Heart left ventricle (tissue), 16 donors: ENCODE measurements around the gene GOLGA6C. TPM values are rescaled to one million over a fixed set of nuclear protein-coding genes. Genes with fewer than 3 reads are reported as not detected.
"Not testable (repeated sequence)": the region's sequence is repeated elsewhere in the genome, so short reads cannot be mapped to it uniquely, and the experiment has no call there.

Experiments used
- ATAC-seq, 4 donors: fragments of 200-7000 bp; cut with Tn5 transposase; one replicate each; pipeline ENCODE4 v1.9.1; 2020 to 2022; ENCODE audit warnings: moderate library complexity in 4 of 4, mild to moderate bottlenecking in 3 of 4, moderate number of reproducible peaks in 1 of 4
- DNase-seq, 5 donors: peaks; one replicate each; pipeline ENCODE4 v3.0.0-alpha.2; 2020
- H3K27ac ChIP-seq, 12 donors: fragments of 200-600 bp; sonication (generic) in 4 of 12; one replicate each; pipeline versions ENCODE4 v1.5.0 to v1.8.0; 2016 to 2022; ENCODE audit warnings: mild to moderate bottlenecking in 2 of 12
- H3K27me3 ChIP-seq, 9 donors: fragments of 200-600 bp; sonication (generic) in 2 of 9; one replicate each; pipeline versions ENCODE4 v1.5.1 to v1.8.0; 2016 to 2022; ENCODE audit warnings: mild to moderate bottlenecking in 3 of 9
- H3K36me3 ChIP-seq, 9 donors: fragments of 200-600 bp; sonication (generic) in 2 of 9; one replicate each; pipeline versions ENCODE4 v1.5.0 to v1.8.0; 2018 to 2022; ENCODE audit warnings: mild to moderate bottlenecking in 2 of 9
- H3K4me1 ChIP-seq, 12 donors: fragments of 200-600 bp; sonication (generic) in 4 of 12; one replicate each; pipeline versions ENCODE4 v1.5.0 to v1.8.0; 2016 to 2022; ENCODE audit warnings: mild to moderate bottlenecking in 3 of 12
- H3K4me3 ChIP-seq, 12 donors: fragments of 200-600 bp; sonication (generic) in 4 of 12; one replicate each; pipeline versions ENCODE4 v1.5.0 to v1.8.0; 2017 to 2022; ENCODE audit warnings: mild to moderate bottlenecking in 9 of 12, moderate library complexity in 4 of 12
- H3K9me3 ChIP-seq, 12 donors: fragments of 200-600 bp; sonication (generic) in 4 of 12; one replicate each; pipeline versions ENCODE4 v1.5.0 to v1.8.0; 2016 to 2022; ENCODE audit warnings: mild to moderate bottlenecking in 1 of 12
- POLR2A ChIP-seq, 2 donors: fragments of 450-650 bp; IDR thresholded peaks; one replicate each; pipeline ENCODE4 v1.6.1; 2017; ENCODE audit warnings: antibody characterized with exemption in 2 of 2, mild to moderate bottlenecking in 2 of 2, moderate library complexity in 2 of 2
- WGBS, 4 donors: extraction: QIAGEN DNeasy Blood & Tissue Kit in 2 of 4; methylation state at CpG; one replicate each; pipeline versions ENCODE4 v1.1.5 to v1.1.7; 2013 to 2018; 5-methylcytosine and 5-hydroxymethylcytosine counted together
- intact Hi-C, 10 donors: fragments of 100-400 bp; cut with DNase I; formaldehyde crosslinking; loops; one replicate each; pipeline versions ENCODE4 v1.11.1 to v1.14.2; 2022
- polyA plus RNA-seq, 2 donors: library from polyadenylated mRNA; stranded (reverse); fragments of 200-250 nt; gene quantifications; one replicate each; pipeline ENCODE4 v1.2.3, GENCODE V29; 2013
- total RNA-seq, 9 donors: library from RNA; depleted of rRNA in 2 of 9; stranded (reverse); fragments of >200 nt in 2 of 9; fragmentation: NEBNext Ultra II Directional in 3 of 9; extraction: Animal tissue kit (Norgen Biotek cat#: 25700) in 3 of 9; gene quantifications; one replicate each; pipeline versions ENCODE4 v1.1.0 to v1.2.4, GENCODE V29; 2016 to 2023
- TF ChIP-seq, protein P1 (sequence below), 12 donors: fragments of 200-600 bp; sonication (generic) in 4 of 12; IDR thresholded peaks; one replicate each; pipeline versions ENCODE4 v1.5.0 to v1.8.0; 2018 to 2022; ENCODE audit warnings: antibody characterized with exemption in 12 of 12, mild to moderate bottlenecking in 5 of 12
- donor health status: ischemic (EF 13 %, LVEDD 7.1; RV severe dilation, severe dysfunction).
- donor health status: healthy with polysubstance abuse.
- donor health status: DM: no; HTN: yes; CAD: no.
- donor health status: DM: no; HTN: no; CAD: no.
- donor health status: ischemic (EF 25% LVEDD 6.9; RV normal size, moderate dysfunction).
- donor health status: ischemic (EF 25% LVEDD 5.7; RV mildly dilated, moderate dysfunction).
- donor health status: healthy.
- donor health status: DM: yes; HTN: yes; CAD: no.
- donor health status: ischemic (EF 35%, LVEDD 5.7; RV mildly dilated, moderate dysfunction).
- donor health status: nonischemic (EF 11% LVEDD 7.7; RV severe dilation, severe dysfunction).
- donor health status: DM: yes; HTN: yes; CAD: no.
- donor health status: PGD.
- donor health status: ischemic (EF 29% LVEDD 5.4; RV normal size, mild dysfunction).
- donor health status: nonischemic (EF 23%, LVEDD 6.1; RV moderate dilation, normal function).

The GOLGA6C gene
- total and polyA plus RNA-seq, 11 donors = not detected

DNA sequence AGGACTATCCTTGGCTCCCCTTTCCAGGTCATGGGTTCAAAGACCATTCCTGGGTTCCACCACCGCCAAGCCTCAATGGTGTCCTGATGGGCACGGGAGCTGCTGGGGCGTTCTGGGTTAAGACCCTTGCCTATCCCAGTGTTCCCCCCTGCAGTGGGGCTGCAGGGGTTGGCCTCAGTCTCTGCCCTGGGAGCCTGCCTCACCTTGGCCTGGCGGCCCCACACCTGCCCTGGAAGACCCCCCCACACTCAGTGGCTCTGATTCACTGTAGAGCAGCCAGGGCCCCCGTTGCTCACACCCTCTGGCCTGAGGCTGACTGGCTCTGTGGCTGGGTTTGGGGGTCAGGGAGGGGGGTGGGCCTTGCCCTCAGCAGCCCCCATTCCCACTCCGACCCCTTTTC is 34.4 kb upstream of the GOLGA6C start:
- ATAC-seq (no peak), DNase-seq (peak in 2 of 5 donors; percentile 11 to 53)
- TF ChIP-seq, protein P1, sequence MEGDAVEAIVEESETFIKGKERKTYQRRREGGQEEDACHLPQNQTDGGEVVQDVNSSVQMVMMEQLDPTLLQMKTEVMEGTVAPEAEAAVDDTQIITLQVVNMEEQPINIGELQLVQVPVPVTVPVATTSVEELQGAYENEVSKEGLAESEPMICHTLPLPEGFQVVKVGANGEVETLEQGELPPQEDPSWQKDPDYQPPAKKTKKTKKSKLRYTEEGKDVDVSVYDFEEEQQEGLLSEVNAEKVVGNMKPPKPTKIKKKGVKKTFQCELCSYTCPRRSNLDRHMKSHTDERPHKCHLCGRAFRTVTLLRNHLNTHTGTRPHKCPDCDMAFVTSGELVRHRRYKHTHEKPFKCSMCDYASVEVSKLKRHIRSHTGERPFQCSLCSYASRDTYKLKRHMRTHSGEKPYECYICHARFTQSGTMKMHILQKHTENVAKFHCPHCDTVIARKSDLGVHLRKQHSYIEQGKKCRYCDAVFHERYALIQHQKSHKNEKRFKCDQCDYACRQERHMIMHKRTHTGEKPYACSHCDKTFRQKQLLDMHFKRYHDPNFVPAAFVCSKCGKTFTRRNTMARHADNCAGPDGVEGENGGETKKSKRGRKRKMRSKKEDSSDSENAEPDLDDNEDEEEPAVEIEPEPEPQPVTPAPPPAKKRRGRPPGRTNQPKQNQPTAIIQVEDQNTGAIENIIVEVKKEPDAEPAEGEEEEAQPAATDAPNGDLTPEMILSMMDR (IDR thresholded peaks at IDR 0.05) = no peak
- TF ChIP-seq POLR2A (IDR thresholded peaks at IDR 0.05) = no peak
- H3K36me3 ChIP-seq = peaks cover 0 to 6% (median 0%) of the 10 kb centered on the region in 9 donors
- H3K9me3 ChIP-seq = no peaks in the 10 kb centered on the region
- 88 to 100% (median 92%) methylated on average over 3 to 6 of the region's 6 CpGs for WGBS, 4 donors
- no peak overlapping the region for H3K27ac ChIP-seq
- intact Hi-C loops = no loop called here
- peaks cover 0 to 6% (median 0%) of the 10 kb centered on the region in 12 donors for H3K4me1 ChIP-seq
- H3K27me3 ChIP-seq = no peaks in the 10 kb centered on the region
- H3K4me3 ChIP-seq = no peak overlapping the region

DNA sequence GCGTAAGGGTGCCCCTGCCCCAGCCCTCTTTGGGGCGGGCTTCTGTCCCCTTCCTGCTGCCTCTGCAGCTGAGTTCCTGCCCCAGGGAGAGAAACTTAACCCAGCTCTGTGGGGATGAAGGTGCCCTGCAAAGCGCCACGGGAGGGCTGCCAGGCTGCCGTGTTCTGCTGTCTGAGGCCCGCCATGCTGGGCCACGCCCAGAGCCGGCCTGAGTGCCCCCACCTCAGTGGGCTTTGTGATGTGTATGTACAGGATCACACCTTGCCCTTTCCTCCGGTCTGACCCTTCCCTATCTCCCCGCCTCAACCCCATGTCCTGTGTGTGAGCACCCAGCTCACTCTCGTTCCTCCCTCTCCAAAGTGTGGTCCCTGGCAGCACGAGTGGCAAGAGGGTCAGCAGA is 33.9 kb upstream of the GOLGA6C start:
- Histone ChIP-seq H3K27me3 (no peaks in the 10 kb centered on the region), H3K4me1 (peaks cover 0 to 6% (median 0%) of the 10 kb centered on the region in 12 donors), H3K27ac (no peak overlapping the region), H3K36me3 (peaks cover 0 to 6% (median 0%) of the 10 kb centered on the region in 9 donors), H3K4me3 (no peak overlapping the region), H3K9me3 (no peaks in the 10 kb centered on the region)
- intact Hi-C loops = no loop called here
- TF ChIP-seq POLR2A (IDR thresholded peaks at IDR 0.05) = no peak
- TF ChIP-seq, protein P1 (IDR thresholded peaks at IDR 0.05) = no peak
- WGBS, 4 donors = 80 to 89% (median 84%) methylated on average over 9 to 12 of the region's 12 CpGs
- ATAC-seq (no peak), DNase-seq (peak in 2 of 5 donors; percentile 14 to 57)

GRCh38 chr15:75225102-75225836 is 32.9 kb upstream of the GOLGA6C start:
- ATAC-seq, H3K4me3 ChIP-seq, intact Hi-C loops: not testable (repeated sequence)

GRCh38 chr15:75225951-75226732 is 32.0 kb upstream of the GOLGA6C start:
- DNase-seq (peak in 2 of 5 donors; percentile 17), ATAC-seq (no peak)
- Histone ChIP-seq H3K36me3 (no peaks in the 10 kb centered on the region), H3K4me1 (peaks cover 0 to 8% (median 0%) of the 10 kb centered on the region in 12 donors), H3K4me3 (no peak overlapping the region), H3K27me3 (no peaks in the 10 kb centered on the region), H3K27ac (no peak overlapping the region), H3K9me3 (no peaks in the 10 kb centered on the region)
- TF ChIP-seq POLR2A (IDR thresholded peaks at IDR 0.05) = no peak
- TF ChIP-seq, protein P1 (IDR thresholded peaks at IDR 0.05) = no peak
- intact Hi-C loops = no loop called here
- 92 to 96% (median 93%) methylated on average over 13 to 16 of the region's 16 CpGs for WGBS, 4 donors

More at GRCh38 chr15:75225102-75225836, 32.9 kb upstream of the GOLGA6C start:
- H3K36me3 ChIP-seq, H3K27me3 ChIP-seq, H3K4me1 ChIP-seq, H3K9me3 ChIP-seq, H3K27ac ChIP-seq: not testable (repeated sequence)
- 75 to 88% (median 85%) methylated on average over 5 to 10 of the region's 10 CpGs for WGBS, 4 donors
- peak in 1 of 5 donors; percentile 22 for DNase-seq

DNA sequence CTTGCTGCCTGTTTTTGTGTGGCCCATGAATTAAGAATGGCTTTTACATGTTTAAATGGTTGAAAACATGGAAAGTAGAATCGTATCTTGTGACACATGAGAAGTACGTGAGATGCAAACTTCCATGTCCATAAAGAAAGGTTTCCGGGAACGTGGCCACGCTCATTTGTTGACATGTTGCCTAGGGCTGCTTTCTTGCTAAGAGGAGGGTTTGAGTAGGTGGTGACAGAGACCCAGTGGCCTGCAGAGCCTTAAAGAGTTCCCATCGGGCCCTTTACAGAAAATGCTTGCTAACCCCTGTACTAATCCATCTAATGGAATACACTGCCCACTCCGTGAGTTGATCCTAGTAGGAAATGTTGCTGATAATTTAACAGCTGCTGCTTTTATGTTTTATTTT is 31.0 kb upstream of the GOLGA6C start:
- H3K4me1 ChIP-seq, H3K36me3 ChIP-seq, H3K4me3 ChIP-seq, H3K27ac ChIP-seq, H3K9me3 ChIP-seq, intact Hi-C loops, H3K27me3 ChIP-seq: not testable (repeated sequence)
- WGBS, 4 donors = 47 to 60% (median 51%) methylated on average over 7 of the region's 7 CpGs
- peak in 3 of 4 donors; percentile 51 to 60 (median 57) for ATAC-seq
- peak in 2 of 5 donors; percentile 14 to 34 for DNase-seq
